ENCODE measurements around the gene ZBTB1. TPM values are rescaled to one million over a fixed set of nuclear protein-coding genes. Genes with fewer than 3 reads are reported as not detected.

Gene ZBTB1, protein sequence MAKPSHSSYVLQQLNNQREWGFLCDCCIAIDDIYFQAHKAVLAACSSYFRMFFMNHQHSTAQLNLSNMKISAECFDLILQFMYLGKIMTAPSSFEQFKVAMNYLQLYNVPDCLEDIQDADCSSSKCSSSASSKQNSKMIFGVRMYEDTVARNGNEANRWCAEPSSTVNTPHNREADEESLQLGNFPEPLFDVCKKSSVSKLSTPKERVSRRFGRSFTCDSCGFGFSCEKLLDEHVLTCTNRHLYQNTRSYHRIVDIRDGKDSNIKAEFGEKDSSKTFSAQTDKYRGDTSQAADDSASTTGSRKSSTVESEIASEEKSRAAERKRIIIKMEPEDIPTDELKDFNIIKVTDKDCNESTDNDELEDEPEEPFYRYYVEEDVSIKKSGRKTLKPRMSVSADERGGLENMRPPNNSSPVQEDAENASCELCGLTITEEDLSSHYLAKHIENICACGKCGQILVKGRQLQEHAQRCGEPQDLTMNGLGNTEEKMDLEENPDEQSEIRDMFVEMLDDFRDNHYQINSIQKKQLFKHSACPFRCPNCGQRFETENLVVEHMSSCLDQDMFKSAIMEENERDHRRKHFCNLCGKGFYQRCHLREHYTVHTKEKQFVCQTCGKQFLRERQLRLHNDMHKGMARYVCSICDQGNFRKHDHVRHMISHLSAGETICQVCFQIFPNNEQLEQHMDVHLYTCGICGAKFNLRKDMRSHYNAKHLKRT
- total RNA-seq (2022) = 26.5 and 30.9 TPM in 2 replicates
- Bru-seq, nascent RNA = percentile 91 among the genes with signal in this experiment
- percentile 97 among the genes with signal in this experiment for BruChase-seq, experiment 1, labeled RNA remaining after a 6-hour chase
- percentile 97 among the genes with signal in this experiment for BruChase-seq, experiment 2, labeled RNA remaining after a 2-hour chase
- long read RNA-seq, full-length matches to known transcripts = 3 of 50 reads
- long read RNA-seq, partial matches to known transcripts = 42 of 50 reads
- long read RNA-seq, other reads (novel, unspliced or antisense) = 5 of 50 reads

GRCh38 chr14:64504310-64504896 lies at the start of gene ZBTB1:
ZBTB1 (plus strand) TSS chr14:64504770; CDS start chr14:64521505, 16,735 bp downstream.
- intact Hi-C loops (cut with micrococcal nuclease) = loop anchor here (5.0 to 10.0 kb wide), 2 partner anchors 160 to 258 kb away; no protein-coding TSS in a partner anchor
- Mint-ChIP-seq H3K27ac (ENCODE audit: low read depth, unreplicated experiment) (peak within 1 kb of the TSS; percentile 98), H3K4me3 (ENCODE audit: unreplicated experiment) (peak within 1 kb of the TSS; percentile 83), H3K36me3 (ENCODE audit: insufficient read depth, unreplicated experiment) (peaks cover 31% of the 10 kb centered on the region), H3K4me1 (ENCODE audit: insufficient read depth, unreplicated experiment) (peaks cover 51% of the 10 kb centered on the region), H3K9me3 (ENCODE audit: unreplicated experiment) (no peaks in the 10 kb centered on the region), H3K27me3 (ENCODE audit: insufficient read depth, unreplicated experiment) (no peaks in the 10 kb centered on the region)
- POLR2A ChIA-PET = interaction anchor here (0.6 to 5.4 kb wide), 28 partner anchors 8 to 452 kb away, joined by 3 to 35 read pairs (median 6); partner anchors contain the start of genes HSPA2, MTHFD1 and PLEKHG3
- no TSS peak for BruUV-seq (replicated peaks)
- CTCF ChIA-PET = interaction anchor here (2.0 kb wide), 1 partner anchor 132 kb away, joined by 10 read pairs; no protein-coding TSS in a partner anchor
- peak; percentile 87 for DNase-seq (ENCODE audit: unreplicated experiment)
- TF ChIP-seq CTCF (IDR thresholded peaks at IDR 0.05; ENCODE audit: unreplicated experiment) = no peak

DNA sequence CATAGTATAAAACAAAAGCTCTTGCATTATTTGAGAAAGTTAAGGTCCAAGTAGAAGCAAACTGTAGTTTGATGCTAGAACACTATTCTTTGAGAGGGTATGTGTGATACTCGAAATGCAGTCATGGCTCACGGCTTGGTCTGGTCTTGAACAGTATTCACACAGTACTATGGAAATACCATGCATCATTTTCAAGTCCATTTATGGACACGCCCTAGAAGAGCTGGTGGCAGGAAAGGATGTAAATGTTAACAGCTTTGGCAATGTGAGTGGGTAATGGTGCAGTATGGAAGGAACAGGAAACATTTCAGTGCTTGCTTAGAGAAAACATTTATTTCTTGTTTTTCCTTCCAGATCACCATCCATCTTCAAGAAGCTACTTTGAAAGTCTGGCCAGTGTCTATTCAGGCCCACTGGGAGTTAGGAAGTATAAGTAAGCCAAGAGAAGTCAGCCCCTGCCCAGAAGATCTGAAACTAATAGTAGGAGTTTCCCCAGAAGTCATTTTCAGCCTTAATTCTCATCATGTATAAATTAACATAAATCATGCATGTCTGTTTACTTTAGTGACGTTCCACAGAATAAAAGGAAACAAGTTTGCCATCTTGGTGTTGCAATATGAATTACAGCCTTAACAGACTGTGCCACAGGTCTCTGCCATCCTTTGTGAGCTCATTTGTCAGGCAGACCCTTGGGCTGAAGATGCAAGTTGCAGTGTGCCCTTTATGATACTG lies 45.0 kb upstream of the ZBTB1 start:
- TF ChIP-seq CTCF (IDR thresholded peaks at IDR 0.05; ENCODE audit: unreplicated experiment) = no peak
- H3K36me3 Mint-ChIP-seq (ENCODE audit: insufficient read depth, unreplicated experiment) = peaks cover 51% of the 10 kb centered on the region
- no peaks in the 10 kb centered on the region for H3K4me1 Mint-ChIP-seq (ENCODE audit: insufficient read depth, unreplicated experiment)
- CTCF ChIA-PET = interaction anchor here (0.8 to 1.0 kb wide), 3 partner anchors 8 to 20 kb away, joined by 3 to 4 read pairs (median 3); no protein-coding TSS in a partner anchor
- intact Hi-C loops (cut with micrococcal nuclease) = no loop called here
- no TSS peak for BruUV-seq (replicated peaks)
- H3K9me3 Mint-ChIP-seq (ENCODE audit: unreplicated experiment) = no peaks in the 10 kb centered on the region
- POLR2A ChIA-PET = no interaction called here
- no peak overlapping the region for H3K27ac Mint-ChIP-seq (ENCODE audit: low read depth, unreplicated experiment)
- H3K27me3 Mint-ChIP-seq (ENCODE audit: insufficient read depth, unreplicated experiment) = no peaks in the 10 kb centered on the region
- no peak for DNase-seq (ENCODE audit: unreplicated experiment)
- no peak overlapping the region for H3K4me3 Mint-ChIP-seq (ENCODE audit: unreplicated experiment)

- Mint-ChIP-seq H3K27me3 (ENCODE audit: insufficient read depth, unreplicated experiment) (no peaks in the 10 kb centered on the region), H3K4me1 (ENCODE audit: insufficient read depth, unreplicated experiment) (peaks cover 6% of the 10 kb centered on the region), H3K27ac (ENCODE audit: low read depth, unreplicated experiment) (peak overlapping the region; percentile 24), H3K36me3 (ENCODE audit: insufficient read depth, unreplicated experiment) (peaks cover 34% of the 10 kb centered on the region), H3K9me3 (ENCODE audit: unreplicated experiment) (no peaks in the 10 kb centered on the region), H3K4me3 (ENCODE audit: unreplicated experiment) (no peak overlapping the region)
- POLR2A ChIA-PET = interaction anchor here (0.9 kb wide), 1 partner anchor 54 kb away, joined by 3 read pairs; no protein-coding TSS in a partner anchor
- TF ChIP-seq CTCF (IDR thresholded peaks at IDR 0.05; ENCODE audit: unreplicated experiment) = no peak
- CTCF ChIA-PET = interaction anchor here (0.7 kb wide), 2 partner anchors 13 to 33 kb away, joined by 3 to 4 read pairs; no protein-coding TSS in a partner anchor
- DNase-seq (ENCODE audit: unreplicated experiment) = no peak
- intact Hi-C loops (cut with micrococcal nuclease) = no loop called here
- BruUV-seq (replicated peaks) = no TSS peak
Measured at GRCh38 chr14:64461221-64461620, 43.3 kb upstream of the ZBTB1 start.
